HG02840 (cell line): ENCODE results near the gene TLN1.

ENCODE experiments used
- ATAC-seq: cut with Tn5 transposase; IDR thresholded peaks from one replicate; pipeline ENCODE4 v1.9.1; 2021; ENCODE audit warnings: mild to moderate bottlenecking, moderate library complexity, moderate number of reproducible peaks; ENCODE audit not compliant: unreplicated experiment, low FRiP score

The TLN1 gene

DNA sequence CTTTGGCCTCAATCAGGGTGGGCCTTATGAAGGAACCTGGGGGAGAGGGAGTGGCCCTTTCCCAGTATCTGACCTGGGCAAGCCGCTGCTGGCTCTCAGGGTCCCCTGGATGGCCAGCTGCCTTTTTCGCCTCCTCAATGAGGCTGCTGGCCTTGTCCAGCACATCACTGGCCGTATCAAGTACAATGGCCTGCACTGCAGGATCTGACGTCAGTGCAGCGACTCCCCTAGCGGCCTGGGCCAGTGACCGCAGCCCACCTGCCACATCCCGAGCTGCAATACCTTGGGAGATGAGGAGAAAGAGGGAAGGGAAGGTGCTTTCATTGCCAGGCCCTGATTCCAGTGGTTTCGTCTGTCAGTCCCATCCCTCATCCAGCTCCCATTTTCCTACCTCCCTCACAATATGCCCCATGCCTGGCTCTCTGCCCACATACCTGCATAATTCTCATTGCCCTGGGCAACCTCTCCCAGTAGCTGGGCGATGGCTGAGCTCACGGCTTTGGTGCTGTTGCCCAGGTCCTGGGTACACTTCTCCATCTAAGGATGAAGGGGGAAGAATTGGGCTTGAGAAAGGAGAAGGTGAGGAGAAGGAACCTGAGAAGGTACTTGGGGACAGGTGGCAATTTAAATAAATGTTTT is 19.1 kb downstream of the TLN1 start:
- no peak for ATAC-seq

DNA sequence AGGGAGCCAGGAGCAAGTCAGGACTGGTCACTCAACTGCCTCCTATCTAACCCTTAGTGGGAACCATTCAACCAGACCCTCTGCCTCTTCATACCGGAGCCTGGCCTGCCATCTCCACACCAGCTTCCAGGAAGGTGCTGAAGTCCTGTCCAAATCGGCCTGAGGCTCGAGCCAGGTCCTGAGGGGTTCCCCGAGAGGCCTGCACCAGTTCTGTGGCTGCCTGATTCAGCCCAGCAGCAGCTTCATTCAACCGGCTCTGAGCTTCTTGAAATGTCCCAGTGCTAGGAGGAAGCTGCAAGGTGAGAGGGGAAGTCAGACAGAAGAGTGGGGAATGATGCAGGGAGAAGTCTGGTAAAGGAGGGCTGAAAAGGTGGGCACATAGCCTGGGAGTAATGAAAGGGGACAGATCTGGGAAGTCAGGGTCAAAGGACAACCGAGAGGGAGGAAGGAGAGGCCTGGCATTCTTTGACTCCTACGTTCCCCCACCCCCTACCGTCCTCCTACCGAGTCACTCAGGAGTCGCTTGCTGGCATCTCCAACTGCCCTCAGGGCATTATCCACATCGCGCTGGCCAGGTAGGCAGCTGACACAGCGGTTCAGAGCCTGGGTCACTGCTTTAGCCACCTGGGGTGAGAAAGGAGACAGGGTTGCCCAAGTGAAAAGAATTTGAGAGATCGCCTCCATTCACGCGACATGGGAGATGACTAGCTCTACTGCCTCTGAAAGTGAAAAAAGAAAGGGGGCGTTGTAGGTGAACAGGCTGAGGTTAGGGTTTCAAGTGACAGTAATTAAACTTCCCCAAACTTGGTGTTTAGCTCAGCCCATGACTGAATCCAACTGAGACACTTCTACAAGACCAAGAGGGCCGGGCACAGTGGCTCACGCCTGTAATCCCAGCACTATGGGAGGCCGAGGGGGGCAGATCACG is 20.2 kb downstream of the TLN1 start:
- ATAC-seq = no peak

DNA sequence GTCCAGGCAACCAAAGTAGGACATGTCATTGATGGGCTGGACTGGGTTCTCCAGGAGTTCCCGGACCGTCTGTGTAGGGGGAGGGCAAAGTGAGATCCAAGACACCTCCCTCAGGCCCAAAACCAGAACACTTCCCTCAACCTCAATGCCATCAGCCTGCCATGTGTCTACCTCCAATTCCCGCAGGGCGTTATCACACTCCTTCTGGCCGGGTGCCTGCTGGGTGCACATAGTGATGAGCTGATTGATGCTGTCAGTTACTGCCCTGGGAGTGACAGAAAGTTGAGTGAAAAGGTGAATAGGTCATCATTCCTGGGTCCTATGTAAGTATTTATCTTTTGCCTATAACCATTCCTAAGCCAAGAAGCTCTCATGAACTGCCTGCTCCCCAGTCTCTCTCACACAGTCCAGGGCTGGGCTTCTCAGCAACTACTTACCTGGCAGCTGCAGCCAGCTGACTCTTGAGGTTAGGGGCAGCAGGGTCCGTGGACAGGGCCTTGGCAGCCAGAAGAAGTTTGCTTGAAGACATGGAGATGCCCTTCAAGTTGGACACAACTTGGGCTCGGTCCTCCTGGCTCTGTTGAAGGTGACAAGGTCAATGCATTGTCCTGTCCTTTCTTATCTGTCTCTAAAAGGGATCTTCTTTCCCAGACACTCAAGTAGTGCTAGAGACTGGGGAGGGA is 21.0 kb downstream of the TLN1 start:
- no peak for ATAC-seq

DNA sequence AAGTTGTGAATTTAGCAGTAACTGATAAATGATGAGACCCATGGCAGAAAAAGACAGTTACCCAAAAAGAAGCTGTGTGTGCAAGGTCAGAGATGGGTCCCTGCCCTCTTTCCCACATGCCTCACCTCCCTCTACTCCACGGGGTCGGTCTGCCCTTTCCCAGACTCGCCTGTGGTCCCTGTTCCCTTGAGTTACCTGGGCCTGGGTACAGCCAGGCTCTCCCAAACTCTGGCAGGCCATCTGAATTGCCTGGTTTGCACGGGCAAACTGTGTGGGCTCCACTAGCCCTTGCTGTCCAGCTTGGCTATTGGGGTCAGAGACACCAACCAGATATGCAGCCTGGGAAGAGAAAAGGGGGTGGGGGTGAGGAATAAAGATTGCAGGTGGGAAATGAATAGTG is 23.8 kb downstream of the TLN1 start:
- no peak for ATAC-seq

DNA sequence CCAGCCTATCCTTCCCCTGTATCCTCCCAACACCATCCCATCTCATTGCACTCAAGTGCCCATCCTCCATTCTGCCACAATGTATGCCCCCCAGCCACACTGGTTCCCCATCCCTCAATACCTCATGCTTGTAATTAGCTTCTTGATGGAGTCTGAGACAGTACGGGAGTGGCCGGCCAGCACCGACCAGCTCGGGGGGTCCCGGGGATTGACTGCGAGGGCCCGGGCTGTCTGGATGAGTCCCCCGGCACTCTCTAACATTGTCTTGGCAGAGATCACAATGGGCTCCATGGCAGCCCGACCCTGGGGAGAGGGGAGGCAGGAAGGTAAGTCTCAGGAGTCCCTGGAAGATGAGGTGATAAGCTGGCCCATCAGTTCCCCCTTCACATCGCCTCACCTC is 25.0 kb downstream of the TLN1 start:
- ATAC-seq = no peak

DNA sequence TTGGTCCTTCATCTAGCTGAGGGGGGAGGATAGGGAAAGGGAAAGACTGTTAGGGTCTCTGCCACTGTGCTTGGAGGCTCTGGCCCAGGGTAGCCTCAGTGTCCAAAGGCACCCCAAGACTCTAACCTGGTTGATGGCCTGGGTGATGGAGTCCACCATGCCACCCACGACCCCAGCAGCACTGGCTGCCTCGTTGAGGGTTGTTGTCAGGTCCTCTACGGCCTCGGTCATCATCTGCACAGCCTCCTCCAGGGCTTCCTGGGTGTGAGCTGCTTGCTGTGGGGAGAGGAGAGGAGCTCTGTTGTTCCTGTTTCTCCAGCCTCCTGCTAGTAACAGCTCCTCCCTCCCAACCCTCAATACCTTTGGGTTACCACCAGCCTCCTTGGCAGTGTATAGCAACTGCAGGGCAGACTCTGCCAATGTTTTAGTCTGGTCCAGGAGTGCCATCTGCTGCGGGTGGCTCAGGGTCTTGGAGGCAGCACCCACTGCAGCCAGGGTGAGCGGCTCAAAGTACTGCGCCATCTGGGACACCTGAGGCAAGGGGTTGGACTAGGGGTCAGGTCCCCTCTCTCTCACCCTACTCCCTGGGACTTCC is 26.1 kb downstream of the TLN1 start:
- no peak for ATAC-seq

DNA sequence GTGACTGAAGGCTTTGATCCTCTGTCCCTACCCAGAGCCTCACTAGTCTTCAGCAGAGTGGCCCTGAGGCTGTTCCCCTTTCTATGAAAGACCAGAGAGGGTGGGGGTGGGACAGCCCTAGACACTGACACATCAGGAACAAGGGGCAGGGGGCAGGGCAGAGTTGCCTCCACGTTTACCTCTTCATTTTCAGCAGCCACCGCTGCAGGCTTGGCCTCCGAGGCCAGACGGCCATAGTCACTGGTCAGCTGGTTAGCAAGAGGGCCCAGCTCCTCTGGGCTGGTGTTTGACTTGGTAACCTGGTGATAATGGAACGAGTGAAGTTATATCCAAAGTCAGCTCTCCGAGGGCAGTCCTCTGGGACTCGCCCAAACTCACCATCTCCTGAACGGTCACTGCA is 26.6 kb downstream of the TLN1 start:
- no peak for ATAC-seq

DNA sequence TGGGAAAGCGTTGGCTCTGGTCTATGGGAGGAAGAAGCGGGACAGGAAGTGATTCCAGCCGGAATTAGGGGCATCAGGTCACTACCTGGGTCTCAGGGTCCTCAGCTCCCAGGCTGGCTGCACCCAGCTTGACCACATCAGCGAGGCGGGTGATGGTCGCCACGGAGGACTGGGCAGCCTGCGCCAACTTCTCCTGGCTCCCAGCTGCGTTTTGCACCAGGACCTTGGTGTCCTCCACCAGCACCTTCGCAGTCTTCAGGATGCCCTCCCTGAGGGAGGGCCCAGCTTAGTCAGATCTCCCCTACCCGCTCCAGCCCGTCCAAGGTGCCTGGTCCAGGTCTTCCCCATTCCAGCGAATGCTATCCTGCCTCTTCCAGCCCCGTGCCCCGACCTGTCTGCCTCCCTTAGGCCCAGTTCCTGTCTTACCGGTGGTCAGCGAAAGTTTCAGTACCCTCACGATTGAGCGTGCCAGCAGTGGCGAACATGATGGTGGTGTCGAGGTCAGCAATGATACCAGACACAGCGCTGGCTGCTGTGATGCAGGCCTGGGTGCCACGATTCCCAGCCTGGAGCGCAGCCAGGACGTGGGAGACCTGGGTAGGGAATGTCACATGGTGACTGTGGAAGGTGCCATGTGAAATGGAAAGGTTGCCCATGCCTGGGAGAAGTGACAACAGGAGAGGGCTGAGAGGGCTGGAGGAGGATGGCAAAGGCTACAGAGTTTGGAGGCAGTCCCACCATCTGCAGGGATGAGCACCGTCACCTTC is 27.9 kb downstream of the TLN1 start:
- no peak for ATAC-seq

DNA sequence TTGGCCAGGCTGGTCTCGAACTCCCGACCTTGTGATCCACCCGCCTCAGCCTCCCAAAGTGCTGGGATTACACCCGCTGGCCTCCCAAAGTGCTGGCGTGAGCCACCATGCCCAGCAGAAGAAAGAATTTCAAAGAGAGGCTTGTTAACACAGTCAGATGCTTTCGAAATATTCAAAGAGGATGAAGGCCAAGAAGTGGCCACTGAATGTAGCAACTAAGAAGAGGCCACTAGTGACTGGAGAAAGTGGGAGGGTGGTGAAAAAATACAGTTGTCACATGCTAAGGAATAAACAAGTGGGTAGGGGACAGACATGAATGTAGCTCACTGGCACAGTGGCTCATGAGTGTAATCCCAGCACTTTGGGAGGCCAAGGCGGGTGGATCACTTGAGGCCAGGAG is 29.3 kb downstream of the TLN1 start:
- ATAC-seq = no peak

DNA sequence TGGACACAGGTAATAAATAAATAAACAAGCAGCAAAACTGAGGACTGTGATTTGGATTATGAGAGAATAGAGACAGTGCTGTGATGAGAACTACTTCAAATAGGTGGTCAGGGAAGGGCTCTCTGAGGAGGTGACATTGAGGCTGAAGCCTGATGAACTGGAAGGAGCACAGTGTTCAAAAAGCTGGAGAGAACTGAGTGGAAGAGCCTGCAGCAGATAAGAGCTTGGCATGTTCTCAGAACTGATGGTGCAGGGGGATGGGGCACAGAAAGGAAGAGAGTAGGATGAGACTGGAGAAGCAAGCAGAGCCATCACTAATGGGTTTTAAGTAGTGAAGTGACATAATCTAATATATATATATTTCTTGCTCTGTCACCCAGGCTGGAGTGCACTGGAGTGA is 31.1 kb downstream of the TLN1 start:
- ATAC-seq = no peak

DNA sequence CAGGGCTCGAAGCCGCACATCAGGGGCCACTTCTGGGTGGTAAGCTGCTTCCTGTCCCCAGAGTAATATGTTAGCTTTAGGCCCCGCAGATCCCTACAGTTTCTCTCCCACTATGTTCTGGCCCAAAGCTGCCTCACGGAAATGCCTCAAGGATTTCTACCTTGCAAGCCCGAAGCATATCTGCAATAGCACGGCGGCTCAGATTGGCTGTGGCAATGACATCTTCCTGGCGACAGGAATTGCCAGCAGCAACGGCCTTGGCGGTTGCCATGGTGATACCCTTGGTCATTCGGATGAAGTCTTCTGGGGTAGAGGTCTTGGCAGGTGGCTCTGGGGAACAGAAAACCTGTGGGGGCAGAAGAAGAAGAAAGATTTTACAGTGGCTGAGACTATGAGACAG is 32.0 kb downstream of the TLN1 start:
- ATAC-seq = no peak

DNA sequence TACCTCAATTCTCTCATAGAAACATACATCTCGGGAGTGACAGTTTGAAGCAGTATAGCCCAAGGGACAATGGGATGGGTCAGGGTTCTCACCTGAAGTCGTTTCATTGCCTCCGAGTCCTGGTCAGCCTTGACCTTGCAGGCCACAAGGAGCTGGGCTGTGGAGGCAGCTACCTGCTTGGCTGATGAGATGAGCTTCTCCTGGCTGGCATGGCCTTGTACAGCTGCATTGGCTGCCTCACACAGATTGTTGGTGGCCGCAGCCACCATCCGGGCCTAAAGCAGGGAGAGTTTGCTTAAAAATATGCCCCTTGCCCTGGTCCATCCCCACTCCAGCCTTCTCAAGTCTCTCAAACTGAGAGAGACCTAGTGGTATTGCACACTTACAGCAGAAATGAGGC is 33.8 kb downstream of the TLN1 start:
- ATAC-seq = no peak

DNA sequence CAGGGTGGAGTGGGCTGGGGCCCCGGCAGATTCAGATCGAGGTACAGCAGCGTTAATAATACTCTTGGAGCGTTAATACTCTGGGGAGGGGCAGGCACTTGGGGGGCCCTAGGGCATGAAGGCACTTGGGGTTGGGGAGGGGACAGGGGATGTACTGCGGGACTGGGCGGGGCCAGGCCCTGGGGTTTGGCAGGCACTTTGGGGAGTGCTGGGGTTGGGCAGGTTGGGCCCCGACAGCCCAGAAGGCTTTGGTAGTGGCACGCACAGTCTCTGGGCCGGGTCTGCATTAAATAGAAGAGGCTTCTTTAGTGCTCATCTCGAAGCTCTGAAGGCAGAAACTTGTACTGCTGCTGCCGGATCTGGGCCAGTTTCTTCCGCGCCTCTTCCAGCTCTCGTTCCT is 34.5 kb downstream of the TLN1 start:
- ATAC-seq = no peak

DNA sequence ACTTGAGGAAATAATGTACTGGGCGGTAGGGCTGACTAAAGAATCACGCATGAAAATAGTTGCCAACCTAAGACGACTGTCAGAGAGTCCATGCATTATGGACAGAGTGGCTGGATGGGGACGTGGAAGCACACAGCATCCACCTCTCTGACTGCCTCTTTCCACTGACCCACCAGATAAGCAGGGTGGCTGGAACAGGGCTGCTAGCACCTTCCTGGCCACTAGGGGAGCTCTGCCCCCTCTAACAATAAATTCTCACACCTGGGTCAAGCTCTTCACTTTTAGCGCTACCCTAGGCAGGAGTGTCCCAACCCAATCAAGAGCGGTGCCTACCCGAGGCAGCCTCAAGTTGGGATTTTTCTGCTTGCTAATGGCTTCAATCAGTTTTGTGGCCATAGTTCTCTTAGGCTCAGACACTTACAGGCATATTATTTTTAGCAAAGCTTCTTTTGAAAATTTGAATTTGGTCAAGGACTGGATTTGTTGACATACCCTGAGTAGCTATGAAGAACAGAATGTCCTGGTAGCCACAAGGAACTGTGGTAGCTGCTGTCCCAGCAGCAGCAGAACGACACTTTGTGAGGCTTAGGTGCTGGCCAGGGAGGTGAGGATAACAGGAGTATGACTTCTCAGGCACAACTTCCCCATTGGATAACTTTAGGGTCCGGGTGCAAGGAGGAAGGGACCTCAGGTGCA is 35.3 kb downstream of the TLN1 start:
- ATAC-seq = no peak

DNA sequence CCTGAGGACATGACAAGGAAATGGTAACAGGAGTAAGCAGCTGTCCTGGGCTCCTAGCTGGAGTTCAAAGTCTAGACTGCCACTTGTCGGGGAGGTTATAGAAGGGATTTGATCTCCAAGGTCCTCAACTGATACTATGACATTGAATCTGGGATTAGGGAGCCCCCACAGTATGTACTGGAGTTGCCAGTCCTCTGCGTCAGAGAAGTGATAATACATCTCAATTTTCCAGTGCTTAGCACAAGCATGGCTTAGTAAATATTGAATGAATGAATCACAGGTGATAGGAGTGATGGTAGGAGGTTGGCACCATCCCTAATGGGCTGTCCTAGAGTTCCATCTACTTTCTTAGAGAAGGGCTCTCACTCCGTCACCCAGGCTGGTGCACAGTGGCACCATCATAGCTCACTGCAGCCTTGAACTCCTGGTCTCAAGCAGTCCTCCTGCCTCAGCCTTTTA is 36.0 kb downstream of the TLN1 start:
- ATAC-seq = no peak

DNA sequence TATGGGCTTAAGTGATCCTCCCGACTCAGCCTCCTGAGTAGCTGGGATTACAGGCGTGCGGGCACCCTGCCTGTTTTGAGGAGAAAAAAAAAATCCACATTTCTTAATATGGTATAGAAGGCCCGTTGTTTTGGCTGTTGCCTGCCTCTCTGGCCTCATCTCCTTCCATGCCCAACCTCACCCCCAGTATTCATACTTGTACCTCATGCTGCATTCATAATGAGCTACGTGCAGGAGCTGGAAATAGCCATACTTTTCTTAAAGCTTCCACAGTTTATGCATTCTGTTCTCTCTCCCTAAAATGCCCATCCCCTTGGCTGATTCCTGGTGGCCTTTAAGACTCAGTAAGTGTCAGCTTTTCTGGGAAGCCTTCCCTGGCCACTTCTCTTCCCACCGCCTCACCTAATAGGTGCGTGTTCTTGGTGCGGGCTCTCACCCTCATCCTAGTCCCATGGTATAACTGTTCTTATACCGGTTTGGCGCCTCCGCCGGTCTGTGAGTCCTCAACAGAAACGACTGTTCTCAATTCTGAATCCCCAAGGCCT is 40.2 kb downstream of the TLN1 start:
- no peak for ATAC-seq

DNA sequence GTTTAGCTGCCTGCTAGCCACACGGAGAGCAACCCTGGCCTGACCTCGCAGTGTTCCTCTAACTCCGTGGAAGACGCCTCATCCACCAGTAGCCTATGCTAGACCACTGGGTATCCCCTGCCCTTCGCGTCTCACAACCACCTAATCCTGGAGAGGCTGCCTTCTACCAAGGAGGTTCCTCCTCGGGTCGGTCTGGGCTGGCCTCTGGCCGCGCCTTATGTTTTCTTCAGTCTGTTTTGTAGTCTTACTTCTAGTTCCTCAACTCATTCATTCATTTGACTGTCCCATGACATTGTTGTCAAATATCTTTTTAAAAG is 40.7 kb downstream of the TLN1 start:
- no peak for ATAC-seq

DNA sequence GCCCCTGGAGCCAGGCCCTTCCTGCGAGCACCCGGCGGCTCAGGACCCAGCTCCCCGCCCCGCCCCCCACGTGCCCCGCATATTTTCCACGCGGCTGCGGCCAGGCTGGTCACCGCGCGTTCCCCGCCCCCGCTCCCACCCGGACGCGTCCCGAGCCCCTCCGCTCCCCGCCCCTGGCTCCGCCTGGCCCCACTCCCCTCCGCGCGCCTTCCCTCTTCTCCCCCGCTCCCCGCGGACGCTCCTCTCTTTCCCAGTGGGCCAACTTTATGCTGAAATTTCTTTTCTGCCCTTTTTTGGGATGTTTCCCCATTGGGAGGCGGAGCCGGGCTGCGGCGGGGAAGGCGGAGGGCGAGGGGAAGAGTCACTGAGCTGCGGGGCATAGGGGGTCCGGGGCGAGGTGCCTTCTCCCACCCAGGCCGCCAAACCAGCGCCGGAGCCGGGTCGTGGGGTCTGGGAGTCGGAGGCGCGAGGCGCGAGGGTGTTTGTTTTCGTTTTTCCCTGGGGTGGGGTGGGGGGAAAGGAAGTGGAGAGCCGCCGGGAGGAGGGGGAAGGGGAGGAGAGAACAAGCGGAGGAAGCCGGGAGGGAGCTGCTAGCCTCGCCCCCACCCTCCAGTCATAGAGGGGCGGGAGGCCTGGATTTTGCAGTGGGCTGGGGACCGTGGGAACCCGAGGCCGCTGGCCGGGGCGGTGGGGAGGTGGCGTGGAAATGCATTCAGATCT is 41.2 kb downstream of the TLN1 start:
- ATAC-seq = no peak

DNA sequence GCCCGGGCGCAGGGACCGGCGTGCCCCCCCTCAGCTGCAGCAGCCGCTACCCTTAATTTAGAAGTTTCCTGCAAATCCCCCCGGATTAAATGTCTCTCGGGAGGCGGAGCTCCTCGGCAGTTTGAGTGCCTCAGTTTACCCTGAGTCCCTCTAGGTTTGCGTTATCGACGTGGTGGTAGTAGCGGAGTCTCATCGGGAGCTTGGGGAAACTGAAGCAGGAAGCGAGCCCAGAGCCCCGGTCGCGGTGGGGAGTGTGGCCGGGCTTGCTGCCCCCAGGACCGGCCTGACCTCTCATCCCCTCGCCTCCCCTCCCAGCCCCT is 41.7 kb downstream of the TLN1 start:
- ATAC-seq = no peak
